Common myeloid progenitor, CD34-positive (primary cell): ENCODE results near the gene TRIM37.

ENCODE experiments used
- CTCF ChIA-PET: fragments of 350-600 bp; sonication (Branson Sonifier 250); formaldehyde crosslinking; loops from one replicate; lab custom pipeline; 2021; ENCODE audit warnings: antibody characterized with exemption; lab: Charles Lee
- POLR2A ChIA-PET: fragments of 350-600 bp; sonication (Branson Sonifier 250); formaldehyde crosslinking; loops from one replicate; lab custom pipeline; 2021; ENCODE audit warnings: antibody characterized with exemption; lab: Charles Lee
- DNase-seq, 3 donors: peaks; one replicate each; pipeline versions ENCODE4 v3.0.0 to v3.0.0-alpha.2; 2013
- H3K27ac ChIP-seq, 2 experiments: 1 replicate in 1 of 2; 2 replicates in 1 of 2; pipeline ENCODE4 v1.7.0; 2013; ENCODE audit warnings: inconsistent platforms in 2 of 2, low read length in 2 of 2, mild to moderate bottlenecking in 2 of 2, low read depth in 1 of 2, moderate library complexity in 1 of 2; ENCODE audit not compliant: severe bottlenecking in 2 of 2, insufficient read depth in 1 of 2, poor library complexity in 1 of 2
- H3K27me3 ChIP-seq, 5 experiments: replicated peaks in 2 of 5; 1 replicate in 3 of 5; 2 replicates in 2 of 5; pipeline versions ENCODE4 v1.6.1 to v1.7.0; 2013; ENCODE audit warnings: low read length in 4 of 5, mild to moderate bottlenecking in 2 of 5, moderate library complexity in 2 of 5, inconsistent platforms in 1 of 5; ENCODE audit not compliant: insufficient read depth in 5 of 5, control insufficient read depth in 4 of 5
- H3K36me3 ChIP-seq, 4 experiments: 1 replicate in 2 of 4; 2 replicates in 2 of 4; pipeline versions ENCODE4 v1.6.1 to v1.7.0; 2013; ENCODE audit warnings: low read length in 3 of 4, control low read depth in 1 of 4, mild to moderate bottlenecking in 1 of 4; ENCODE audit not compliant: control insufficient read depth in 4 of 4, insufficient read depth in 4 of 4
- H3K4me1 ChIP-seq, 4 experiments: 1 replicate in 3 of 4; 2 replicates in 1 of 4; pipeline versions ENCODE4 v1.6.1 to v1.7.1; 2013; ENCODE audit warnings: low read length in 3 of 4, mild to moderate bottlenecking in 3 of 4, control low read depth in 1 of 4, inconsistent platforms in 1 of 4, moderate library complexity in 1 of 4; ENCODE audit not compliant: control insufficient read depth in 4 of 4, insufficient read depth in 4 of 4; ENCODE audit errors: control extremely low read depth in 1 of 4
- H3K4me3 ChIP-seq, 7 experiments: 1 replicate in 4 of 7; 2 replicates in 3 of 7; pipeline versions ENCODE4 v1.5.1 to v1.7.0; 2013; ENCODE audit warnings: mild to moderate bottlenecking in 7 of 7, low read length in 6 of 7, moderate library complexity in 6 of 7, inconsistent platforms in 2 of 7, low read depth in 2 of 7, control low read depth in 1 of 7; ENCODE audit not compliant: insufficient read depth in 4 of 7, control insufficient read depth in 1 of 7; ENCODE audit errors: extremely low read depth in 1 of 7
- H3K9me3 ChIP-seq, 5 experiments: 1 replicate in 4 of 5; 2 replicates in 1 of 5; pipeline versions ENCODE4 v1.6.1 to v1.7.1; 2013; ENCODE audit warnings: low read length in 4 of 5, mild to moderate bottlenecking in 2 of 5, inconsistent platforms in 1 of 5, low read depth in 1 of 5, moderate library complexity in 1 of 5; ENCODE audit not compliant: control insufficient read depth in 4 of 5, insufficient read depth in 2 of 5; ENCODE audit errors: control extremely low read depth in 1 of 5
- WGBS: methylation state at CpG from one replicate; pipeline ENCODE4 v1.1.5; 2013; ENCODE audit not compliant: insufficient coverage; 5-methylcytosine and 5-hydroxymethylcytosine counted together

The TRIM37 gene

GRCh38 chr17:58974354-58974753 lies 132.3 kb downstream of the TRIM37 start:
- no peaks in the 10 kb centered on the region for H3K9me3 ChIP-seq
- CTCF ChIA-PET: no interaction called here
- 100% methylated on average over 1 of the region's 2 CpGs for WGBS
- no peaks in the 10 kb centered on the region for H3K36me3 ChIP-seq
- H3K4me3 ChIP-seq: no peak overlapping the region
- DNase-seq: no peak
- H3K27ac ChIP-seq: no peak overlapping the region
- POLR2A ChIA-PET: no interaction called here
- no peaks in the 10 kb centered on the region for H3K27me3 ChIP-seq
- peaks cover 3 to 12% (median 4%) of the 10 kb centered on the region in 4 experiments for H3K4me1 ChIP-seq

DNA sequence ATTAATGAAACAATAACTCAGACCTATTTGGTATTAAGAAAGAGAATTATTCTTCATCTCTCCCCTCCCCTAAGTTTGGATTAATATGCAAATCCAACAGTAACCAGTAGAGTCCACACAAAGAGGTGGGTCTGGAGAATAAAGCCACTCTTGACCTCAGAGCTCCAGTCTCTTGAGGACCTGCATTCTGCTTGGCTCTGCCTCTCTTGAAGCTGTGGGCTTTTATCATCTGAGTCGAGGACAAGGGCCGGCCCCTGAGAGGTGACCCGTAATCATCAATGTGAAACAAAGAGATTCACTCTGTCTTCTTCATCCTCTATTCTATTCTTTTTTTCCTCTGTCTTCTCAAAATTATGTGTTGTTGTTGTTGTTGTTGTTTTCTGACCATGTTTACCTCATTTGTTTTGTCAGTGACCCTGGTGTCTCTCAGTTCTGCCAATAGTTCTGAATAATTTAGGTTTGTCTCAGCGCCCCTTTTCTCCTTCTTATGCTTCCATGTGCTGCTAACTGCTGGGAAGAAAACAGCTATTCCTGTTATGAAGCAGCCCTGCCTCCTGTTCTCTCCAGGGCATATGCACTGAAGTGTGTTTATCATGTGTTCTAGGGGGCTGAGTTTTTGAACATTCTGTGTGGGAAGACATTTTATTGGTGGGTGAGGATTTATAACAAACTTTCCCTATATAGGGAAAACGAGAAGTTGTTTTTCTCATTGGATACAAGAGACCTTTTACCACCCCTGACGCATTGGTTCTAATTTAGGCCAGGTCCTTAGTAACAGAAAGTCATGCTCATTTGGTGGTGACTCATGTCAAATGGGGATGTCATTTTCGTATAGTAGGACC lies 135.8 kb downstream of the TRIM37 start:
- Histone ChIP-seq H3K4me3 (no peak overlapping the region), H3K9me3 (no peaks in the 10 kb centered on the region), H3K27ac (no peak overlapping the region), H3K27me3 (no peaks in the 10 kb centered on the region), H3K4me1 (peaks cover 0 to 7% (median 3%) of the 10 kb centered on the region in 4 experiments), H3K36me3 (no peaks in the 10 kb centered on the region)
- POLR2A ChIA-PET: no interaction called here
- CTCF ChIA-PET: no interaction called here
- 100% methylated on average over 3 of the region's 7 CpGs for WGBS
- no peak for DNase-seq

GRCh38 chr17:58969612-58970011 lies 137.1 kb downstream of the TRIM37 start:
- no peak for DNase-seq
- no peaks in the 10 kb centered on the region for H3K27me3 ChIP-seq
- WGBS: 100% methylated on average over 4 of the region's 4 CpGs
- H3K4me1 ChIP-seq: peaks cover 0 to 3% (median 0%) of the 10 kb centered on the region in 4 experiments
- no peaks in the 10 kb centered on the region for H3K9me3 ChIP-seq
- ChIA-PET POLR2A (no interaction called here), CTCF (no interaction called here)
- no peaks in the 10 kb centered on the region for H3K36me3 ChIP-seq
- H3K27ac ChIP-seq: no peak overlapping the region
- no peak overlapping the region for H3K4me3 ChIP-seq

DNA sequence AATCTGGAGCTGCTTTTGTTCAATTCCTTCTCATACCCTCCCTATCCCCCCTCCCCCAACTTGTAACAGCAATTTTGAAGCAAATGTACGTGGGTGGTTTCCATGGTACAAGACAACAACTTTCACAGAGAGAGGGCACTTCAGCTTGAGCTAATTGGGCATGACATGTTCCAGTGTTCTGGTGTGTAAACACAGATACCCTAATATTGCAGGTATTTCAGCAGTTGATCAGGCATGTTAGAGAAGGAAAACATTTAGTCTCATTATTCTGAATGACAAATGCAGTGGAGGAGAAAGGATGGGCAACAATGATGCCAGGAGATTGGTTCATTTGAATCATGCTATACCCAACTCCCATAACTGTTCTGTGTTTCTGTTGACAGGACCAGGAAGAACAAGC lies 137.5 kb downstream of the TRIM37 start:
- Histone ChIP-seq H3K36me3 (no peaks in the 10 kb centered on the region), H3K27ac (no peak overlapping the region), H3K9me3 (no peaks in the 10 kb centered on the region), H3K4me1 (peaks cover 0 to 2% (median 0%) of the 10 kb centered on the region in 4 experiments), H3K4me3 (no peak overlapping the region), H3K27me3 (no peaks in the 10 kb centered on the region)
- WGBS: no CpG with 5 or more reads among the region's 1 CpG
- no peak for DNase-seq
- ChIA-PET POLR2A (no interaction called here), CTCF (no interaction called here)

DNA sequence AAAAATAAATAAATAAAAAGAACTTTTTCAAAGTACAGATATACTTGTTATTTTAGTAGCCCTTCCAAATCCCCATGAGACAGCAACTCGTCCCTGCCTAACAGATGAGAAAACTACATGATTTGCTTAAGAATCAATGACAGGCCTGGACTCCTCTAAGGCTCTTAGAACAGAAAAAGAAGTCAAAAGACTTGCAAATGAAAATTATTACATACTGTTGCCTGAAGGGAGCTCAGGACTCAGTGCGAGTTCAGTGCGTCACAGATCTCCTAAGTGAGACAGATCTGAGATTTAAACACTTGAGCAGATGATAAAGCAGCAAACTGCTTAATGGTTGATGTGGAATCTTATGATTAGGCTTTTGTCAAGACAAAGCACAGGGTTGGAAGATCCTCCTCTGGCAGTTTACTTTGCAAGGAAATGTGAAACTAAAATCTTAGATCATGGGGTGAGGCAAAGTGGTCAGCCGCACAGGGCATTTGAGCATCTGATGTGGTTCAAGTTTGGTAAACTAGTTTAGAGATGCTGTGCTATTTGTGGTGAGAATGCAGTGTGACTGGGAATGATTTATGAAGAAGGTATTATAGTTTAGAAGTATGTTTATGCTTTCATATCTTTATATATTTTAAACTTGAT lies 138.1 kb downstream of the TRIM37 start:
- Histone ChIP-seq H3K9me3 (no peaks in the 10 kb centered on the region), H3K27me3 (no peaks in the 10 kb centered on the region), H3K4me1 (no peaks in the 10 kb centered on the region), H3K36me3 (no peaks in the 10 kb centered on the region), H3K27ac (no peak overlapping the region), H3K4me3 (no peak overlapping the region)
- WGBS: 100% methylated on average over 3 of the region's 4 CpGs
- DNase-seq: no peak
- POLR2A ChIA-PET: no interaction called here
- CTCF ChIA-PET: no interaction called here

- ChIA-PET POLR2A (interaction anchor here (0.6 kb wide), 1 partner anchor 70 kb away, joined by 3 read pairs; no protein-coding TSS in a partner anchor), CTCF (interaction anchor here (0.9 kb wide), 1 partner anchor 11 kb away, joined by 3 read pairs; no protein-coding TSS in a partner anchor)
- no CpG with 5 or more reads among the region's 3 CpGs for WGBS
These were observed 140.5 kb downstream of the TRIM37 start for GRCh38 chr17:58966208-58966607.

GRCh38 chr17:58965221-58965620 lies 141.5 kb downstream of the TRIM37 start:
- no peak for DNase-seq
- Histone ChIP-seq H3K27me3 (no peaks in the 10 kb centered on the region), H3K9me3 (no peaks in the 10 kb centered on the region), H3K27ac (no peak overlapping the region), H3K4me3 (no peak overlapping the region), H3K4me1 (no peaks in the 10 kb centered on the region), H3K36me3 (no peaks in the 10 kb centered on the region)
- ChIA-PET CTCF (no interaction called here), POLR2A (no interaction called here)
- no CpG with 5 or more reads among the region's 3 CpGs for WGBS

More at GRCh38 chr17:58966208-58966607, 140.5 kb downstream of the TRIM37 start:
- no peaks in the 10 kb centered on the region for H3K9me3 ChIP-seq
- no peaks in the 10 kb centered on the region for H3K36me3 ChIP-seq
- H3K27ac ChIP-seq: no peak overlapping the region
- H3K4me1 ChIP-seq: no peaks in the 10 kb centered on the region
- H3K4me3 ChIP-seq: no peak overlapping the region
- no peaks in the 10 kb centered on the region for H3K27me3 ChIP-seq
- no peak for DNase-seq
